GM18498 (cell line): ENCODE measurements around the gene PUSL1.

Source experiments
- ATAC-seq: cut with Tn5 transposase; IDR thresholded peaks from one replicate; pipeline ENCODE4 v1.9.1; 2021; ENCODE audit warnings: mild to moderate bottlenecking, moderate library complexity; ENCODE audit not compliant: unreplicated experiment

Gene PUSL1

GRCh38 chr1:1293263-1294249 is 14.8 kb upstream of the PUSL1 start:
- no peak for ATAC-seq

GRCh38 chr1:1294250-1294890 is 14.0 kb upstream of the PUSL1 start:
- no peak for ATAC-seq

- no peak for ATAC-seq
These were observed 13.1 kb upstream of the PUSL1 start for GRCh38 chr1:1295154-1295923.

- ATAC-seq = no peak
These were observed 12.0 kb upstream of the PUSL1 start for GRCh38 chr1:1296070-1297061.

- no peak for ATAC-seq
These were observed 10.5 kb upstream of the PUSL1 start for GRCh38 chr1:1297802-1298424.

GRCh38 chr1:1298861-1299685 is 9.3 kb upstream of the PUSL1 start:
- no peak for ATAC-seq

GRCh38 chr1:1299686-1300351 is 8.6 kb upstream of the PUSL1 start:
- ATAC-seq = no peak

- ATAC-seq = no peak
These were observed 8.1 kb upstream of the PUSL1 start for GRCh38 chr1:1300352-1300739.

- ATAC-seq = no peak
These were observed 6.4 kb upstream of the PUSL1 start for GRCh38 chr1:1302006-1302430.

- no peak for ATAC-seq
These were observed 5.4 kb upstream of the PUSL1 start for GRCh38 chr1:1302951-1303509.

GRCh38 chr1:1303736-1304135 is 4.7 kb upstream of the PUSL1 start:
- no peak for ATAC-seq

- no peak for ATAC-seq
These were observed 3.8 kb upstream of the PUSL1 start for GRCh38 chr1:1304331-1305299.

GRCh38 chr1:1305300-1306069 is 2.9 kb upstream of the PUSL1 start:
- ATAC-seq = no peak

- ATAC-seq = no peak
These were observed 2.2 kb upstream of the PUSL1 start for GRCh38 chr1:1306070-1306660.

GRCh38 chr1:1306661-1307260 is 1.6 kb upstream of the PUSL1 start:
- no peak for ATAC-seq
